T-helper 2 cell treated with Interferon-gamma antibody and Interleukin-4, amounts not matched to agents 5 μg/mL and 100 μg/mL, for 36 hours (primary cell): Measurements from ENCODE around the gene SRPK3.

ENCODE experiments used
- DNase-seq: peaks from one replicate; pipeline ENCODE4 v3.0.0; 2021; ENCODE audit warnings: low spot score
- H3K27ac Mint-ChIP-seq: one replicate; pipeline ENCODE4 v1.8.0; 2021; ENCODE audit warnings: mild to moderate bottlenecking, mixed read lengths
- H3K27me3 Mint-ChIP-seq: one replicate; pipeline ENCODE4 v1.8.0; 2021; ENCODE audit warnings: low read depth, mixed read lengths
- H3K36me3 Mint-ChIP-seq: one replicate; pipeline ENCODE4 v1.8.0; 2021; ENCODE audit warnings: low read depth, mixed read lengths
- H3K4me1 Mint-ChIP-seq: one replicate; pipeline ENCODE4 v1.8.0; 2021; ENCODE audit warnings: low read depth, mixed read lengths
- H3K4me3 Mint-ChIP-seq: one replicate; pipeline ENCODE4 v1.8.0; 2022; ENCODE audit warnings: mild to moderate bottlenecking, moderate library complexity, mixed read lengths
- H3K9me3 Mint-ChIP-seq: one replicate; pipeline ENCODE4 v1.8.0; 2021; ENCODE audit warnings: mixed read lengths

Gene SRPK3

DNA sequence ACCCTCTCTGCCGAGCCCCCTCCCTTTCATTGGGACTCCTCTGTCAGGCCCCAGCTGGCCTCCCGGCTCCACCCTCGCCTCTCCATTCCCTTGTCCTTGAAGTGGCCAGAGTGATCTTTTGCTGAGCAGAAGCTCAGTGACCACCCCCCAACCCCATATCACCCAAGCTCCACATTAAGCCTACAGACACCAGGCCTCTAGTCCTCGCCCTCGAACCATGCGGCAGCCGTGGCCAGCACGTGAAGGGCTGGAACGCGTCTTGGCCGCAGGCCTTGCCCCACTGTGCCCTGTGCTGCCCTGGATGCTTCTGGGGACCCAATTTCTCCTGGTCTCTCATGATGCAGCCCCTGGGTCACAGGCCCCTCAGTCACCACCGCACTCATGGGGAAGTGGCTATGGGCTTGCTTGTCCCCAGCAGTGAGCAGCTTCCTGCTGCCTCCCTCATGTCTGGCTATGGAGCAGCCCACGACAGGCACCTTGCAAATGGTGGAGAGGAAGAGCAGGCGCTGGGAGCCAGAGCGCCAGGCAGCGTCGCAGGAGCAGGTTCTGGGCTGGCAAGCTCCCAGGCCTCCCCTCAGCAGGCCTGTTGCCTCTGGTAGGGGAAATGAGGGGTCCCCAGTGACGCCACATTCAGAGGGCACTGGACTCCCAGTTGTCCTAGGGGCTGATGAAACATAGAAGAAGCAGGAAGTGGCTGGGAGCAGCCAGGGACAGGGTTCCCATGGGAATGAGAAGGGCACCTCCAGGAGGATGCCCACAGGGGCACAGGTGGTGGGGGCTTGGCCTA, 757 bp upstream of the SRPK3 start:
- no peak overlapping the region for H3K27ac Mint-ChIP-seq
- H3K4me3 Mint-ChIP-seq: no peak overlapping the region

DNA sequence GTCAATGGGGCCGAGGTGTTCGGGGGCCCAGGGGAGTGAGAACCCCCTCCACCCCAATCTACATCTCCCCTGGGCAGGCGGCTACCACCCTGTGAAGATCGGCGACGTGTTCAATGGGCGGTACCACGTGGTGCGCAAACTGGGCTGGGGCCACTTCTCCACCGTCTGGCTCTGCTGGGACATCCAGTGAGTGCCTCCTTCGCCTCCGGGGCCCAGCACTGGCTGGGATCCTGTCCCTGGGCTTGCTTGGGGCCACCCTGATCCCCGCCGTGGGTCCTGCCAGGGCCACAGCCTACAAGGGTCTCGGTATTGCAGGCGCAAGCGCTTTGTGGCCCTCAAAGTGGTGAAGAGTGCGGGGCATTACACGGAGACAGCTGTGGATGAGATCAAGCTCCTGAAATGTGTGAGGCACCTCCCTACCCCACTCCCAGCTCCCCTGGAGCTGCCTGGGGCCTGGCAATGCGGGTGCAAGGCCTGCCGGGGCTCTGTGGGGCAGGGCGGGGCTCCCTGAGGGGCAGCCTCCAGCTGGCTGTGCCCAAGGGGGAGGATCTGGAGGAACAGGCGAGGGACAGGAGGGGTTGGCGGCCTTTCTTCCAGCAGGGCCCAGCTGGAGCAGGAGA, 697 bp downstream of the SRPK3 start:
- Mint-ChIP-seq H3K27me3 (peaks cover 3% of the 10 kb centered on the region), H3K27ac (no peak overlapping the region), H3K4me1 (peaks cover 3% of the 10 kb centered on the region), H3K9me3 (no peaks in the 10 kb centered on the region), H3K36me3 (no peaks in the 10 kb centered on the region), H3K4me3 (no peak overlapping the region)
- DNase-seq: no peak

More for the DNA sequence above, 757 bp upstream of the SRPK3 start:
- H3K36me3 Mint-ChIP-seq: no peaks in the 10 kb centered on the region
- H3K27me3 Mint-ChIP-seq: peaks cover 3% of the 10 kb centered on the region
- no peak for DNase-seq
- no peaks in the 10 kb centered on the region for H3K9me3 Mint-ChIP-seq
- peaks cover 3% of the 10 kb centered on the region for H3K4me1 Mint-ChIP-seq

DNA sequence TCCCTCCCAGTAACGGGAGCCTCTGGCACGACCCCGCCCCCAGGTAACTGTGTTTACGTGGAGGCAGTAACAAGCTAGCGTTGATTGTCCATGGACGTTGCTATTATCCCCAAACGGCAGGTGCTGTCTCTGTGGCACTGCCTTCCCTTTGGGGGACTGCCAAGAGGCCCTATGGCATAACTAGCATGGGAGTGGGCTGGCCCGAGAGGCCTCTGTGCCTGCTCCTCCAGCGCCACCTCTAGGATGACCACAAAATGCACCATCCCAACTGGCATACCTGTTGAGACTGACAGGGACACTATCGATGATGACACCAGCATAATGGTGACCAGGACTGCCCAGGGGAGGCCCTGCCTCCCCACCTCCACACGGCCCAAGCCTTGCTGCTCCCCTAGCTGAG, 1.5 kb downstream of the SRPK3 start:
- Mint-ChIP-seq H3K4me1 (peaks cover 3% of the 10 kb centered on the region), H3K27me3 (peaks cover 3% of the 10 kb centered on the region), H3K27ac (no peak overlapping the region), H3K36me3 (no peaks in the 10 kb centered on the region), H3K9me3 (no peaks in the 10 kb centered on the region), H3K4me3 (no peak overlapping the region)
- DNase-seq: no peak

DNA sequence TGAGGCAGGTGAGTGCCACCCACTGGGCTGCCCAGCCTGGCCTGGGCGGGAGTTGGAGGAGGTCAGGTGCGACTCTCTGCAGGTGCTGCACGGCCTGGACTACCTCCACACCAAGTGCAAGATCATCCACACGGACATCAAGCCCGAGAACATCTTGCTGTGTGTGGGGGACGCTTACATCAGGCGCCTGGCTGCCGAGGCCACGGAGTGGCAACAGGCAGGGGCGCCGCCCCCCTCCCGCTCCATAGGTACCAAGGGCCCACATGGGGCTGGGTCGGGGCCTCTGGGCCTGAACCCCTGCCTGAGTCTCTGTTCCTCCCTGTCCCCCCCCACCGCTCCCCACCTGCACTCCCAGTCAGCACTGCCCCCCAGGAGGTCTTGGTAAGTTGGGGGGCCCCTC, 2.0 kb downstream of the SRPK3 start:
- Mint-ChIP-seq H3K4me1 (peaks cover 3% of the 10 kb centered on the region), H3K9me3 (no peaks in the 10 kb centered on the region), H3K27ac (no peak overlapping the region), H3K27me3 (peaks cover 3% of the 10 kb centered on the region), H3K4me3 (no peak overlapping the region), H3K36me3 (no peaks in the 10 kb centered on the region)
- no peak for DNase-seq

DNA sequence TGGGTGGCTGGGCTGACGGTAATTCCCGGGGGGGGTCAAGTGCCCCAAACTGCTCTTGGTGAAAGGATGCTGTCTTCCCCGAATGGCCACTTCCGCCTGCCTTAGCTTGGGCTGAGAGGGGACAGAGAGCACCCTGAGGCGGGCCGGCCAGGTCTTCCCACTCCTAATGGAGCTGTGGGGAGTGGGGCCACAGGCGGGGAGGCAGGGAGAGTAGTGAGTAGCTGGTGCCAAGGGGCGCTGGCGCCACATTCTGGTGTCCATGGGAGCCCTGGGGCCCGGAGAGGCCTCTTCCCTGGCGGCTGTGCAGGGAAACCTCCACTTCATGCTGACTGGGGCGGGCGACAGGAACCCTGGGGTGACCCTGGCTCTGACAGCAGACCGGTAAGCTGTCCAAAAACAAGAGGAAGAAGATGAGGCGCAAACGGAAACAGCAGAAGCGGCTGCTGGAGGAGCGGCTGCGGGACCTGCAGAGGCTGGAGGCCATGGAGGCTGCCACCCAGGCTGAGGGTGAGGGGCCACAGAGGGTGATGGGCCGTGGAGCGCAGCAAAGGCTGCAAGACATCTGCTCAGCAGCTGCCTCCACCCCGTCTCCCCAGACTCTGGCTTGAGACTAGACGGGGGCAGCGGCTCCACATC, 2.7 kb downstream of the SRPK3 start:
- Mint-ChIP-seq H3K4me3 (no peak overlapping the region), H3K36me3 (no peaks in the 10 kb centered on the region), H3K4me1 (peaks cover 3% of the 10 kb centered on the region), H3K27me3 (peaks cover 3% of the 10 kb centered on the region), H3K27ac (no peak overlapping the region), H3K9me3 (no peaks in the 10 kb centered on the region)
- DNase-seq: no peak

DNA sequence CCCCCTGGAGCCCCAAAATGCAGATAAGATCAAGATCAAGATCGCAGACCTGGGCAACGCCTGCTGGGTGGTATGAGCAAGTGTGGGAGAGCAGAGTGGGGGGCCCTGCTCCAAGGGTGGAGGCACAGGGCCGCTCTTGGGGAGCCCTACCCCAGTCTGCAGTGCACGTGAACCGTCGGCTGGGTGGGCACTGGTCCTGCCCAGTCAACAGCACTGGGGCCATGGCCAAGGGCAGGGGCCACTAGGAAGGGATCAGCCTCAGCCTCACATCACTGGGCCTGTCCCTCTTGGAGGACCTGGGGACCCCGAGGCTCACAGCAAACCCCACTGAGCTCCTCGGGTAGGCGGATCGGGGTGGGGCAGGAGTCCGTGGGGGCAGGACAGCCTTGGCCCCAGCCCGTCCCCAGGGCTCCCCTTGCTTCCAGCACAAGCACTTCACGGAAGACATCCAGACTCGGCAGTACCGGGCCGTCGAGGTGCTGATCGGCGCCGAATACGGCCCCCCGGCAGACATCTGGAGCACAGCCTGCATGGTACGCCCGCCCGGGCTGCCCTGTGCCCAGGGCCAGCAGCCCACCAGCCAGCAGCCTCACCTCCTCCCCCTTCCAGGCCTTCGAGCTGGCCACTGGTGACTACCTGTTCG, 3.6 kb downstream of the SRPK3 start:
- Mint-ChIP-seq H3K36me3 (no peaks in the 10 kb centered on the region), H3K27me3 (peaks cover 3% of the 10 kb centered on the region), H3K4me3 (no peak overlapping the region), H3K4me1 (peaks cover 3% of the 10 kb centered on the region), H3K9me3 (no peaks in the 10 kb centered on the region), H3K27ac (no peak overlapping the region)
- DNase-seq: no peak

DNA sequence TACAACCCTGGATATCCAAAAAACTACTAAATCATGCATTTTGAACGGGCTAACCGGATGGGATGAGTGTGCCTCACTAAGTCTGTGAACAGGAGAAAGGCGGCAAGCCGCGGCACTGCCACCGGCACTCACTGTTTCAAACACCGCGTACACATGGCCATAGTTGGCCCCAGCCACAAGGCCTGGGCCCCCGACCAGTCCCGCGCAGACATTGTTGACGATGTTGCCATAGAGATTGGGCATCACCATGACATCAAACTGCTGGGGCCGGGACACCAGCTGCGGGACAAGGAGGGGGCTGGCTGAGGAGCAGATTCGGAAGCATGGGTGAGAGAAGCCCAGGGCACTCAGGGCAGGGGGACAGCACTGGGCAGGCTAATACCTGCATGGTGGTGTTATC, 5.8 kb downstream of the SRPK3 start:
- no peak overlapping the region for H3K27ac Mint-ChIP-seq
- H3K27me3 Mint-ChIP-seq: no peaks in the 10 kb centered on the region
- no peak for DNase-seq
- H3K4me1 Mint-ChIP-seq: no peaks in the 10 kb centered on the region
- H3K4me3 Mint-ChIP-seq: no peak overlapping the region
- no peaks in the 10 kb centered on the region for H3K9me3 Mint-ChIP-seq
- no peaks in the 10 kb centered on the region for H3K36me3 Mint-ChIP-seq

DNA sequence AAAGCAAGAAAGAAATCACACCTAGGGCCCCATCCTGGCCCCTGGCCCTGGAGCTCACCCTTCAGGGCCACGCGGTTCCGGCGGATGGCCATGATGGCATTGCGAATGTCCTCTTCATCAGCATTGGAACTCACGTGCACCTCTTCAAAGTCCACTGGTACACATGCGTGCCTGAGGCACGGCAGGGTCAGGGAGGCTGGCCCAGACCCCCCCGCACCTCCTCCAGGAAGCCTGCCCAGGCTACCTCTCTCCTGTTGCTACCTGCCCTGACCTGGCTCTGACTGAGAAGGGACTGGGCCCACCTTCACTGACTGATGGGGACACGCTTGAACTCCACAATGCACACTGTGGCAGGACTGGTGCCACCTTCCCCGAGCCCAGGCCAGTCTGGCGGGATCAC, 8.8 kb downstream of the SRPK3 start:
- H3K36me3 Mint-ChIP-seq: peaks cover 7% of the 10 kb centered on the region
- peaks cover 6% of the 10 kb centered on the region for H3K4me1 Mint-ChIP-seq
- no peak overlapping the region for H3K27ac Mint-ChIP-seq
- no peaks in the 10 kb centered on the region for H3K9me3 Mint-ChIP-seq
- DNase-seq: no peak
- no peaks in the 10 kb centered on the region for H3K27me3 Mint-ChIP-seq
- H3K4me3 Mint-ChIP-seq: no peak overlapping the region

DNA sequence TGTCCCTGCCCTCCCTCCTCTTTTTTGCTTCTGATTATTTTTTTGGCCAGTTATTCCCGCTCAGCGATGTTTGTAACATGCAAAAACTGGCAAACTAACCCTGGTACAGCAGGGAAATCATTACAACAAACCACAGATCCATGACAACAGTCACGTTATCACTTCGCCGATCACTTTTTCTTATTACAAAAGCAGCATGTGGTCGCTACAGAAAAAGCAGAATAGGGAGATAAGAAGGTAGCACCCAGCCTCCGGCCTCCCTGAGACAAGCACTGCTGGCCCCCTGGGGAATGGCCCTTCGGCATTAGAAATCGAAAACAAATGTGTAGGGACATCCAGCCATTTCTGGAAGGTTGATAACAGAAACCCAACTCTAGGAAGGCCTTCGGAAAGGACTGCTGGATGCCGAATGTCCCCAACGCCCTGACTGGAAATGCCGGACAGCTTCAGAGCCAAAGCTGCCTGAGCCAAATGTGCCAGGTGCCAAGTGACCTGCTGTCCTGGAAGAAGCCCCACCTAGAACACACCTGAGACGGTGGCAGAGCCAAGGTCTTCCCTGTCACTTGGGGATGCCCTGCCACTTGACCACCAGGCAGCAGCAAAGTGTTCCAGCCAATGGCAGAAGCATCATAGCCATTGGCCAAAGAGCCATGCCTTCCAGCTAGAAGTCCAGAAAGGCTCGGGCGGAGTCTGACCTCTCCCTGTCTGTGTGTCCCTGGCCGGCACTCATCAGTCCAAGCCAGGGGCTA, 10.4 kb downstream of the SRPK3 start:
- Mint-ChIP-seq H3K27me3 (no peaks in the 10 kb centered on the region), H3K4me3 (no peak overlapping the region), H3K4me1 (peaks cover 8% of the 10 kb centered on the region), H3K27ac (no peak overlapping the region), H3K36me3 (peaks cover 12% of the 10 kb centered on the region), H3K9me3 (no peaks in the 10 kb centered on the region)
- no peak for DNase-seq

DNA sequence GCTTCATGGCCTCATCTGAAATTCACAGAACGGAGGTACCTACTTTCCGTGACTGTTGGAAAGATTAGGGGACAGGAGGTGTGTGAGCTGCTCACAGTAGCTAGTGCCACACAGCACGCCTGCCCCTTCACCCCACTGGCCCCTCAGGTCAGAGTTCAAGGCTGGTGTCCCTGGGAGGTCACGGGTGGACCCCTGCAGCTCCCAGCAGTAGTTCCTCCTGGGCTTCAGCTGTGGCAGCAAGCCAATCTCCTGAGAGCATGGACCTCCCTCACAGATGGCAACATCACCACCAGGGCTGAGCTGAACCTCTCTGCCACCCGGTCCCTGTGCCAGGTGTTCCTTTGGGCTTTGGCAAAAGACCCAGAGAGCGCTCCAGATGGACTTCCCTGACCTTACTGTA, 11.5 kb downstream of the SRPK3 start:
- H3K9me3 Mint-ChIP-seq: no peaks in the 10 kb centered on the region
- no peak for DNase-seq
- peaks cover 9% of the 10 kb centered on the region for H3K4me1 Mint-ChIP-seq
- no peak overlapping the region for H3K27ac Mint-ChIP-seq
- H3K4me3 Mint-ChIP-seq: no peak overlapping the region
- no peaks in the 10 kb centered on the region for H3K27me3 Mint-ChIP-seq
- peaks cover 21% of the 10 kb centered on the region for H3K36me3 Mint-ChIP-seq

DNA sequence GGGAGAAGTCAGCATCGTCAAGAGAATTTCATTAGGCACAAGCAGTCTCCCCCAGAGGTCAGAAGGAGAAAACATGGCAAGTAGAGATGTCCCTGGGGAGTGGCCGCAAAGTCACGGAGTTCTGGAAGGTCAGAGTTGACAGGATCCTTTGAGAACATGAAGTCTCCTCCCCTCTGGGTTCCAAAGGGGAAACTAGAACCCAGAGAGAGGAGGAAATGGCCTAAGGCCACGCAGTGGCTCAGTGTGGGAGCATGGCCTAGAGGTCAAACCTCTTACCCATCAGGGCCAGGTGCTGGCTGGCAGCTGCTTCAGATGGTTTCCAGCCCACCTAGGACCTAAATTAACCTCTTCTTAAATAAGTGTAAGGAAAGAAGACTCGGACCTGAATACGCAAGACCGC, 12.4 kb downstream of the SRPK3 start:
- H3K36me3 Mint-ChIP-seq: peaks cover 25% of the 10 kb centered on the region
- peak overlapping the region; percentile 82 for H3K27ac Mint-ChIP-seq
- no peaks in the 10 kb centered on the region for H3K9me3 Mint-ChIP-seq
- H3K27me3 Mint-ChIP-seq: no peaks in the 10 kb centered on the region
- H3K4me3 Mint-ChIP-seq: peak overlapping the region; percentile 96
- H3K4me1 Mint-ChIP-seq: peaks cover 9% of the 10 kb centered on the region
- no peak for DNase-seq

DNA sequence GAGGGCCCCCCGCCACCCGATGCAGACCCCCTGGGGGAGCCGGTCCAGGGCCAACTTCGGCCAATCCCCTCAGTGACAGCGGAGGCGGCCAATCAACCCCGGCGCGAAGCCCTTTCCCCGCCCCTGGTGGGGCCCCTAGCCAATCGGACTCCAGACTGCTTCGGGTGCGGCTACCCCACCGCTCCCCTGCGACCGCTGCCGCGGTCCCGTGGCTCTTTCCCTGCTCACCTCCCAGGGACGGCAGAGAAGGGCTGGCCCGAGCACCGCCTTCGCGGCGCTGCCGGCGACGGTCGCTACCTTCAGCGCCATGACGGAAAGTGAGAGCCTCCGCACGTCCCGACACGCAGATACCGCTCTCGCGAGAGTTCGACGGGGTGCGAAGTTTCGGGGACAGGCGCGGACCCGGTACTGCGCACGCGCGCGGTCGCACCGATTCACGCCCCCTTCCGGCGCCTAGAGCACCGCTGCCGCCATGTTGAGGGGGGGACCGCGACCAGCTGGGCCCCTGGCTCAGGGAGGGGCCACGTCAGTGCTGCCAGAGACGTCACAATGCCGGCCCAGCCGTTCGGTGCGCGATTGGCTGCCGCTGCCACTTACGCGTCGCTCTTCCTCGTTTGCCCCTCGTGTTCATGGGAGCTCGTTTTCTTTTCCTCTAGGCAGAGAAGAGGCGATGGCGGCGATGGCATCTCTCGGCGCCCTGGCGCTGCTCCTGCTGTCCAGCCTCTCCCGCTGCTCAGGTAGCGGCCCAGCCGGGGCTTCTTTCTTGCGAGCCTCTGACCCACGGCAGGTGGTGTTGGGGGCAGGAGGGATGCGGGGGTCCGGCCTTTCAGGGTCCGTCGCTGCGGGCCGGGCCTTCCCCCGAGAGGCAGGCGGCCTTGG, 13.4 kb downstream of the SRPK3 start, which contains the start of the genes IDH3G and SSR4:
Gene IDH3G (minus strand): TSS at position 358 of the 879 bp plus-strand sequence. CDS start 49 bp downstream, at position 309.
Gene SSR4 (plus strand): TSS at position 651 of the 879 bp plus-strand sequence. CDS start 20 bp downstream, at position 671.
- DNase-seq: peak; percentile 90
- no peaks in the 10 kb centered on the region for H3K9me3 Mint-ChIP-seq
- peak within 1 kb of the TSS; percentile 96 for H3K4me3 Mint-ChIP-seq
- peak within 1 kb of the TSS; percentile 90 for H3K27ac Mint-ChIP-seq
- H3K27me3 Mint-ChIP-seq: no peaks in the 10 kb centered on the region
- peaks cover 9% of the 10 kb centered on the region for H3K4me1 Mint-ChIP-seq
- peaks cover 26% of the 10 kb centered on the region for H3K36me3 Mint-ChIP-seq
